ENCODE measurements around the gene VSX2.

The VSX2 gene

DNA sequence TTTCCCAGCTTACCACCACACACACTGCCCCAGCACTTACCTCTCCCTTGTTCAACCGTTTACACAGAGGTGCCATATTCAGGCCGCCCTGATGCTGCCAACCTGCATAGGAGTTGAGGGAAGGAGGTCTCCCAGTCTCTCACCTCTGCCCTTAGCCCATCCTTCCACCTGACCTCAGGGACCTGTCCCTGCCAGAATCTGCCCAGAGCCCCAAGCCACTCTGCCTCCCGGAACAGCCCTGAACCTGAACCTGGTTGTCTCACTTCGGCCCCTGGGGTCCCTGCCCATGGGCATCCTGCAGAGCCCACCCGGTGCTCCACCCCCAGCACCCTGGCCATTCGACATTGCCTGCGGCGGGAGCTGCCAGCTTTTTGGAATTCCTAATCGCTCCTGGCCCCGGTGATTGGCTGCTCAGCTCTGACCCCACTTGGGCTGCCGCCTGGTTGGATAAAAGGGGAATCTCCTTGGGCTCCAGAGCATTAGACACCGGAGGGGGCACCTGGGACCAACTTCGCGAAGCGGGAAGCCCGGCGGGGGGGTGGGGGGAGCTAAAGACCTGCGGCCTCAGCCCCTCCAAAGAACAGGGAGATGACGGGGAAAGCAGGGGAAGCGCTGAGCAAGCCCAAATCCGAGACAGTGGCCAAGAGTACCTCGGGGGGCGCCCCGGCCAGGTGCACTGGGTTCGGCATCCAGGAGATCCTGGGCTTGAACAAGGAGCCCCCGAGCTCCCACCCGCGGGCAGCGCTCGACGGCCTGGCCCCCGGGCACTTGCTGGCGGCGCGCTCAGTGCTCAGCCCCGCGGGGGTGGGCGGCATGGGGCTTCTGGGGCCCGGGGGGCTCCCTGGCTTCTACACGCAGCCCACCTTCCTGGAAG, at the start of gene VSX2:
TSS of gene VSX2 (plus strand) at position 476 of the 874 bp plus-strand sequence. CDS start at position 589, 113 bp downstream.
- DNase-seq: no peak

DNA sequence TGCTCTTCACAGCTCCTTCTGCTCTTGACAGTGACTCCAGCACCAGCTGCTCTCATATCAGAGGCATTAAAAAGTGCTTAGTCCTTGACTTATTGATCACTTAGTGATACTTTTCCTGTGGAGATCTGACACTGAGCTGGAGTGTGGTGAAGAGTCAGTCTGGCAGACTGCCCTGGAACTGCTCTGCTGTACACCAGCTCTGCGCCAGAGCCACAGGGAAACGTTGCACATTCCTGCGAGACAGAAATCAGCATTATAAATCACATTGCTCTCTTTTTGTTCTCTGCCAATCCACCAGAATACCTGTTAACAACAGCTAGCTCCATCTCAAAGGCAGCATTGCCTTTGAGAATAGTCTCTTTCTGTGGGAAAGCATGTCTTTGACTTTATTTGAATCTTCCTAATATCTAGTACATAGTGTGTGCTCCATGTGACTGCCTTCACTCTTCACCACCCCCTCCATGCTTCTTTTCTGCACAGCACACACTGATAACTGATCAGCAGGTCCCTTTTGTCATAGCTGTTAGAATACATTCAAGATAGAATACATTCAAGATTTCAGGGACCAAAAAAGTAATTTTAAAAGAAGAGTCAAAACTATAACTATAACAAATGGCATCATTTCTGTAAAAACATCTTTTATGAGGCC, 48.2 kb upstream of the VSX2 start:
- DNase-seq: no peak

DNA sequence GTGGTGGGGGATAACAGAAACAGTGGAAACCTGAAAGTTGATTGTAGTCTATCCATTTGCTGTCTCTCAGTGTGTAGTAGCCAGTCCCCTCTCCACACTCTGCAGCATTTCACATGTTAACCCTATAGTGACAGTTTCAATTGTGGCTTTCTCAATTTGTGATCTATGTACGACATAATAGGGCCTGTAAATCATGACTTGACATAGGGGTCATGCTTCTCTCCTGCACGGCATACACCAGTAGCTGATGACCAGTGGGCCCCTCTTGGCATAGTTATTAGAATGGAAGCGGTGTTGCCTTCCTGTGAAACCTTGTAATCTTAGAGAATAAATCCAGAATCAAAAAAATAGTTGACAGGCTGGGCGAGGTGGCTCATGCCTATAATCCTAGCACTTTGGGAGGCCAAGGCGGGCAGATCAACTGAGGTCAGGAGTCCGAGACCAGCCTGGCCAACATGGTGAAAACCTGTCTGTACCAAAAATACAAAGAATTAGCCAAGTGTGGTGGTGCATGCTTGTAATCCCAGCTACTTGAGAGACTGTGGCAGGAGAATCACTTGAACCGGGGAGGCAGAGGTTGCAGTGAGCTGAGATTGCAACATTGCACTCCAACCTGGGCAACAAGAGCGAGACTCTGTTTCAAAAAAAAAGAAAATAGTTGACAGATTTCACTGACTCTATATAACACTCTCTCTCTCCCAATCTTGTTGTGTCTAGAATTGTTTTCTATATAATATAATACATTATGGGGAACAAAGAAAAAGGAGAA, 44.6 kb upstream of the VSX2 start:
- no peak for DNase-seq

DNA sequence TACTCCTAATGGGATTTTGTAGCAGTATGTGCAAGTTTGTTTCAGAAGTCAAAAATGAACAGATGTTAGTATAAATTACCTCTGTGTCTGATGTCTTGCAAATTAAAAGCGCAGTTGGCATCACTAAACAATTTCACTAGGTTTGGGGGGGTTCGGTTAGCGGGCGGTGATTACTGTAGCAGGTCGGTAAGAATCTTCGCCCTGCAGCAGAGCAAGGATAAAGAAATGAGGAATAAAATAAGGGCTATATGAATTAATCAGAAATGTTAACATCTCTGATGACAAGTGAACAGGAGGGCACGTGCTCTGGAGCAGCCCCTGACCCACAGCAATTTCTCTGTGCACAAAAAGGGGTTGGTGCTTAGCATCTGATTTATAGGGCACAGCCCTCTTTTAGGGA, 43.6 kb upstream of the VSX2 start:
- no peak for DNase-seq

DNA sequence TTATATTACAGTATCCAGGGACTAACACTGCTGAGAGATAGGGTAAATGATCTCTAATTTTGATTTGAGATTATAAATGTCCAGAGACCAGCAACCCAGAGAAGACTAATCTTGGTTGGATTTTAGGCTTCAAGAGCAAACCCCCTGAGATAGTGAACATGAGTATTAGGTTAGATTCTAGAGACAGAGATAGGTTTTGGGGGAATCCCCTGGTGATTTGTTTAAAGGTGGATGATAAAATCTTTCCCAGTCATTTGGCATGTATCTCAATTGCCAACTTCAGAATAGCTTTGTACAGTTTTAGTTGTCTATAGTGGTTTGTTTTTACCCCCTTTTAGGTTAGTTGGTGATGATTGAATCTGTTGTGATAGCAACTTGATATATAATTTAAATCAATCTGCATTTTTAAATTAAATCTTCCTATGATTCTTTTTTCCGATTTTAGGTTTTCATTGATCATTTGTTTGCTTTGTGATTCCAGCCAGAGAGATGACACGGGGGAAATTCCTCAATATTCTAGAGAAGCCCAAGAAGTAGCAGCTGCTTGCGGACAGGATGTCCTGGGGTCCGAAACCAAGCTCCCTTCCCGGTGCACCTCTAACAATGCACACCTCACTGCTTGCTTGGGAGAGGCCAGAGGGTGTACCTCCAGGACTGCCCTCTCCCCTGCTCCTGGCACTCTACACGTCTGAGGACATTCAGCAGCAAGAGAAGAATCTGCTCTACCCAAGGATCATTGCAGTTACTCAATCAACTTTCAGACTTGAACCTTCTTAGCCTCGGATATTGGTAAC, 40.6 kb upstream of the VSX2 start:
- DNase-seq: no peak

DNA sequence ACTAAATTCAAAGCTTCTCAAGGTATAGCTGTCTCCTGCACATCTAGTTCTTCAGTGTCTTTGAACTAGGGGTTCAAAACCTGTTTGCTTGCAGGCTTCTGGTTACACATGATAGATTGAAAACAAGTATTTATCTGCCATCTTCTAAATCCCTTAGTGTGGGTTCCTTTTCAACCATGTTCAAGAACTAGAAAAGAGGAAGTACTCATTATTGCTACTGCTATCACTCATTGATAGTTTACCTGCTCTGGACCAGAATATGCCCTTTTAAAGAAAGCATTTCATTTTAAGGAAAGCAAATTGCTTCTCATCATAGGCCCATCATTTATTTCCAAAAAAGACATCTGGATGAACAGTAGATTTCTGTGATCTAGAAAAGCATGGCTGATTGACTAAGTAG, 37.1 kb upstream of the VSX2 start:
- no peak for DNase-seq

DNA sequence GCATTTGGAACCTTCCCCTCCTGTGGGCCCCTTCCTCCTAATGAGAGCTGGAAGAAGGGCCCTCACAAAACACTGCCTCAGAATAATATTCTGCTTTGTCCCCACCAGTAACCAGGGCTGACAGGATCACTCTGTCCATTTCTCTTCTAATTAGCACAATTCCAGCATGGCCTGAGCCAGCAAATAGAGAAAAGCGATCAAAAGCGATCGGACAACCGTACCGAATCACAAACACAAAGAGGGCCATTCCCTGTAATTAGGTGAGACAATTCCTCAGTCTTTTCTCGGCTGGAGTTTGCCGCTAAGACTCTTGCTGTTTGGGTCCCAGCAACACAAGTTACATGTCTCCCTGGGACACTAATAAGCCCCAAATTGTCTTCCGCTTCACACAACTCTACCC, 35.6 kb upstream of the VSX2 start:
- DNase-seq: no peak

DNA sequence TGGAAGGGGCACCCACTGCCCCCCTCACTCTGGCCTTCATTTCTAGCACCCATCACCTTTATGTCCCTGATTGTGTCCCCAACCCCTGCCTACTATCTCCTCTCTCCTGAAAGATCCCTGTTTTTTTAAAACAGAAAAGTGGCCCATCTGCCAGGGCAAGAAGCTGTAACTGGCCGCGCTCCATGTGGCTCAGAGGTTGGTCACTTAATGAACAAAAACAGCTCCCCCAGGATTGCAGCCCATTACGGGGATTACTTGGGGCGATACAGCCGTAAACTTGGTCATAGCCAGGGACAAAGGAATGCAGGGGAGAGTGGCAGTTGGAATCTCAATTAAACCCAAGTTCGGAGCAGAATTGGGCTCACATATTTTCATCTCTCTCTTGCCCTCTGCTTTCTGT, 34.8 kb upstream of the VSX2 start:
- DNase-seq: peak; percentile 10

DNA sequence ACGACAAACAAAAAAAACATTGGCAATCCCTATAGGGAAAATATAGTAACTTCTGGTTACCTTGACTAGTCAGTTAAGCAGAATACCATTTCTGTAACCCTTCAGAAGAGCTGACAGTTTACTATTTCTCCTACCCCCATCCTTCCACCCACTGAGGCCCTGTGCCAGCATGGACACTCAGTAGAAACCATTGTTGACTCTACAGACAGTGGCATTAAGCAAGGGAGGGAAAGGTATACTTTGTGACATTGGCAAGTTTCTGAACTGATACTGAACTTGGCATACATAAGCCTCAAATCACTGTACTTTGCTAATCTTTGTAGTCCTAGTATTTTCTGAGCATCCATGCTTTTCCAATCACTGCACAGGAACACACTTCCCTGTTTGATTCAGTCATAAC, 33.4 kb upstream of the VSX2 start:
- DNase-seq: no peak

DNA sequence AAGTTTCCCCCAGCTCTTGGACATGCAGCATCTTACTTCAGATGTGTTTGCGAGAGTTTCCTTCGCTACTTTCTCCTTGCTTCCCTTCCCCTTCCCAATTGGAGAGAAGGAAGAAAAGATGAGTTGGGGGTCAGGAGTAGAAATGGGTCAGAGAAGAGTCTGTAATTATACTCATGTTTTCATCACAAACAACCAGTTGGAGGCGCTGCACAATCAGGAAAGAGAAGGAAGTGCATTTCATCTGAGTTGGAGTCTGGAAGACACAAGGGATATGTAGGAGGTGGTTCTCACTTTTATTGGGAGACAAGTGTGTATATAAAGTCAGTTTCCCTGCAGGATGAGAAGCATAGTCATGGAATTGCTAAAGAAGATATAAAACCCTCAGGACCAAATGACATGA, 31.3 kb upstream of the VSX2 start:
- DNase-seq: no peak

DNA sequence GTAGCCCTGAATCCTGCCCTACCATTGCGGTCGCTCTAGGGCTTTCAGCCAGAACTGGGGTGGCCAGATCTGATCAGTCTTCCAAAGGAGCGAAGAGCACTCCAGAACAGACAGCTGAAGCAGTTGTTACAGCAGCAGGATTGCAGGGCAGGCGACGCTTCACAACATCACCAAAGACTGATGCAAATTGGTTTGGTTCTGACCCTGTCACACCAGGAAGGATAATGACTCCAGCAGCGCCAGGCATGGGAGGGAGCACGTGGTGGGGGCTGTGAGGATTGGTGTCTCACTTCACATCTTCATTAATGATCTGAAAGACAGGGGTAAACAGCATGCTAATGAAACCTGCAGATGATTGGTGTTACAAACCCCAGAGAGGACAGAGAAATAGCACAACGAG, 30.6 kb upstream of the VSX2 start:
- no peak for DNase-seq

DNA sequence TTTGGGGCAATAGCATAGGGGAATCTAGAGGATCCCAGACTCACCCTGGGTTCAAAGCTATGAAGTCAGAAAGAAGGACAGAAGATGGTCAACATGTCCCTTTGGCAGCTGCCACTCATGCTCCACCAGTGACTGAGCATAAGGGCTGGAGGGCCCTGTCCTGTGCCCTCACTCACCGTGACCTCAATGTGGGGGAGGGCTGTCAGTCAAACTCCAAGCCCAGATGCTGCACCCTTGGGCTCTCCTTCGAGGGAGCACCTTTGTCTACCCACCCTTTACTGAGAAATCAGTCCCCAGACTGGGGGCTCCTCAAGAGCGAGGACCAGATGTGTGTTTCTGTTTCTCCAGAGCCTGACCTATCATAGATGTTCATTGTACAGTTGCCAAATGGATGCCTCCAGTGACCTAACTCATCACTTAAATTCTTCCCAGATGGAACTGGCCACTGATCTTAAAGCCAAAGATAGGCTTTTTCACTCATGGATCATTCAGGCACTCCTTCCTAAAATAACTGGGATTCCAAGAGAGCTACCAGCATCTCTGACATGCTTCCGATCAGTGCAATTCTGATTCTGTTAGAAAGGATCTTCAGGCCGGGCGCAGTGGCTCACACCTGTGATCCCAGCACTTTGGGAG, 27.2 kb upstream of the VSX2 start:
- DNase-seq: no peak

DNA sequence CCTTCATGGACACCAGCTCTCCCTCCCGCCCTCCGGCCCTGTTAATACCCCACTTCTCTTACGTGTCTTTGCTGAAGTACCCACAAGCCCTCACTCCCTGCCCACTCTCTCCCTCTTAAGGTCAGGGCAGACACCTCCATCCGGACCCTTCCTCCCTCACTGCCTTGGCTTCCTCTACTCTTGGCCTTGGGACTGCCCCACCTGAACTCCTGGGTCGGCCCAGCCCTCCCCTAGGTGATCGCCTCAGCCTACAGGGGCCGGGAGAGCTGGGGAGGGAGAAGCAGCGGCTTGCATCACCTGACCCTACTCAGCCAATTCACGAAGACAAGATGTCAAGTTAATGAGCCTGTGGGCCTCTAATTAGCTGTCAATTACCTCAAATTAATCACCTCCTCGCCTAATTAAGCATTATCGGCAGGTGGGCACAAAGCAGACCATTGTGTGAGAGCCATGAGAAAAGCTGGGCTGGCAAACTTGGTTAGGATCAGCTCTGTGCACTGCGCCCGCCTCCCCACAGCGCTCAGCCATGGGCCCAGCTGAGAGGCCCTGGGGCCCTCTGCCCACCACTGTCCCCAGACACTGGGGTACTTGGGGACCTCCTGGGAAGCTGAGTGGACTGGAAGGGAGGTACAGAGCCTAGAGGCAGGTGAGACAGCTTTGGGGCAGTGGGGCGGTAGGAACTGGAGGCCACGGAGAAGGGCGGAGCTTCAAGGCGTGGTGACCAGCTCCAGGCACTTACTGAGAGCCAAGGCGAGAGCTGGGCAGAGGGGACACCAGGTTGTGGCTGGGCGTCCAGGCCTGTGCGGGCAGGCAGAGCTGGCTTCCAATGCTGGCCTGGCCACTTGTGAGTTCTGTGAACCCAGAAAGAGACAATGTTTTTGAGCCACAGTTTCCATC, 25.1 kb upstream of the VSX2 start:
- DNase-seq: no peak

DNA sequence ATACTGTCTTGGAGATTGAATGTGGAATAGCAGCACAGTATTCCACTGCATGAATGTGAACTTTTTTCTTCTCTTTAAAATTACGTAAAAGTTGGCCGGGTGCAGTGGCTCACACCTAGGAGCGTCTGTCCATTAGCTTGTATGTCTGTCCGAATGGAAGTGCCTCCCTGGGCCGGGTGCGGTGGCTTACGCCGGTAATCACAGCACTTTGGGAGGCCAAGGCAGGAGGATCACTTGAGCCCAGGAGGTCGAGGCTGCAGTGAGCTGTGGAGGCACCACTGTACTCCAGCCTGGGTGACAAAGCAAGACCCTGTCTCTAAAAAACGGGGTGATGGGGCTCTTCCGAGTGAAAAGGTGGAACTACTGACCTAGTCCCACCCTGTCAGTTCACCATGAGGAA, 22.6 kb upstream of the VSX2 start:
- DNase-seq: no peak

DNA sequence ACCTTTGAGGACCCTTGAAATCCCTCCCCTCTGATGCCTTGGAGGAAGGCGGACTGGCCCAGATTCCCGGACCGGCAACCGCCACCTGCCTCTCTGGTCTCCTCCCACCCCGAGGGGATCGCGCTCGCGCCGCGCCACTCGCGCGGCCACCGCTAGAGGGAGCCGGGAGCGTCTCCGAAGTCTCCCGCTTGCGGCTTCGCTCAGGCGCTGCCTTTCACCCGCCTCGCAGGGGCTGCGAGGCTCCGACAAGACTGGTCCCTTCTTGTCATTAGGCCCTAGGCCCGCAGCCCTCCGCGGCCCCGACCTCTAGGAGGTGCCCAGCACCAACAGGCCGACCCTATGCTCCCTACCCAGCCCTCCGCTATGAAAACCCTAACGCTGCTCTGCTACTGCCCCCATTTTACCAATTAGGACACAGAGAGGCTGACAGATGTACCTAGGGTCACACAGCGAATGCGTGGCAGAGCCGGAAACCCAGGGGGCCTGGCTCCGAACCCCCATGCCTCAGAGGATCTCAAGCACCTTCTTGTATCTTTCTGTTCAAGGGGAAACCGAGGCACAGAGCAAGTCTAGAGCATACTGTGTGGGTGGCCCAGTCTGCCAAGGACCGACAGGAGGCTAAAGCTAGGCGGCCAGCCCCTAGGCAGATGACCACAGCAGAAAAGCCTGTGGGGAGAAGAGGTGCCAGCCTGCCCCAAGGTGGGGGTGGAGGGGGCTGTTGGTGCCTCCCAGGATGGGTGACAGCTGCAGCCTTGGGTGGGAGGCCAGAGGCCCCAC, 21.4 kb upstream of the VSX2 start:
- peak; percentile 64 for DNase-seq

DNA sequence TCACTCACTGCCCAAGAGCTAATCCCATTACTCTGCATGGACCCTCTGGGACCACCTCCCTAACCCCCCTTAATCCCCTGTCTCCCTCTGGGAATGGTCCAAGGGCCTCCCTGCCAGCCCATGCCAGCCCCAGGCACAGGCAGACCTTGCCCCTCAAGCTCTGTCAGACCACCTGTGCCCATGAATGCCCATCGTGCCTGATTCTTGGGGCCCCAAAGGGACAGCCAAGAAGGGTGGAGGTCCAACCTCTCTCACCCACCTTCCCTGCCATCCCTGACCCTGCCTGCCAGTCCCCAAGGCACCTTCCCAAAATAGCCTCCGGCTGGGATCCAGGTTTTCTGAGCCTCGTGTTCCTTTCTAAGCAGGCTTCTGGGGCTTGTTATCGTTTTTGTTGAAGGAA, 20.8 kb upstream of the VSX2 start:
- no peak for DNase-seq

DNA sequence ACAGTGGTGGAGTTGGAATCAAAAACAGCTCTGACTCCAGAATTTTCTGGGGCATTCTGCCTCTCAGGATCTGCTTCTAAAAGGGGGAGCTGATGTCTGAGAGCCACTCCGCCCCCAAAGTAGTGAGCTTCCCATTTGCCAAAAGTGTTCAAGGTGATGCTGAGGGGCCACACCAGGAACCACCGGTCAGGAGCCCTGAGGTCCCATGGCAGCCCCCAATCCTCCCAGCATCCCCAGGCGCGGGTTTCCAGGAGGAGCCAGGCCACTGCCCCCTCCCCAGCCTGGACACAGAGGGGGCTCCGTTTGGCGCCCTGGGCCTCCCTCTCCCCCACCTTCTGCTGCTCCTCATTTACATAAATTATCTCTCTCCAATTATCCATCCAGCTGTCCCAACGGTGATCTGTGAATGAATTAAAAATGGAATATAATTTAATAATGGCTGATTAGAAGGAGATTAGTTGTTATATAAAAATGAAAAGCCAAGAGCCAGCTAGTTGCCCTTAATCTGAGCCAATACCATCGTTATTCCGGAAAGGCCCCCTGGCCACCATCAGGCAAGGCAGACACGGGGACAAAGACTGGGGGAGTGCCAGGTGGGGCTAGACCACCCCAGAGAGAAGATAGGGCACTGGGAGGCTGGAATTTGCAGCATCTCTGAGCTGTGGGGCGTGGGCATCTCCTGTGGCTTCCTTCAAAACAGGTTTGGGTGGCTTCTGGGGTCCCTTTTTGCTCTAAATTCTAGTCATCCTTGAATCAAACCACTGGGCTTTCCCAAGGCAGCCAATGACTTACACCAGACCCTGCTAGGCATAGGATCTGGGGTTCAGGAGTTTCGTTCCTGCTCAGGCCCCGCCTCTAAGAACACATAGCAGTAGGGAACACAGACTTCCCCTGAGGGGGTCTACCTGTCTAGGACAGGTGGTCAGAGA, 19.7 kb upstream of the VSX2 start:
- no peak for DNase-seq

DNA sequence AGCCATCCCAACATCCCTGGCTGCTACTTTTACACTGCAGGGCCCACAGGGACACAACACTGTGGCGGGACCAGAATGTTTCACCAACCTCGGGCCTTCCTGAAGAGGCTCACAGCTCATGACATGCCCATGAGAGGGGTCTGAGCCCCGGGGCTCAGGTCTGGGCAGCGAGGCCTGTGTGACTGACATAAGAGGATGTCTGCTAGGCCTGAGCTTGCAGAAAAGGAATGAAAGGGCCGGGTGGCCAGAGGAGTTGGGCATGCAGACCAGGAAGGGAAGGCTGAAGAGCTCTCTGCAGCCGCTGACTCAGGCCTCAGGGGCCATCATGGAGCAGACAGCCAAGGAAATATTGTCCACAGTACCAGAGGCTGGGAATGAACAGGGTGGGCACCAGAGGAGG, 18.3 kb upstream of the VSX2 start:
- DNase-seq: no peak

DNA sequence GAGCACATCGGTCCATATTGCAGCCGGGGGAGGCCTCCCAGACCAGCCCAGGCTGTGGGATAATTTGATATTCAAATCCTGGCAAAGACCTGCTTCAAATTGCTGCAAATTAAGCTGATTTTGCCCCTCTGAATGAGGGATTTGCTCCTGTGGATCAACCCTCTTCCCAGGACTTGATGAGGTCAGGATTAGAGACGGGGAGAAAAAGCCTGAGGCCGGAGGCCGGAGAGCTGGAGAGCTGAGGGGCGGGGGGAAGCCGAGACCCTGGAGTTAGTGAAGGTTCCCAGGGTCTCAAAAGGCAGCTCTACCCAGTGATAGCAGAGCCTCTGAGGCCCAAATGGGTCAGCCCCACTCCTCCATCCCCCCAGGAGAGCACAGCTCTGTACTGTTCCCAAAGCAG, 17.5 kb upstream of the VSX2 start:
- DNase-seq: no peak
